ENCODE measurements around the gene TRIOBP. TPM values are rescaled to one million over a fixed set of nuclear protein-coding genes. Genes with fewer than 3 reads are reported as not detected.

TRIOBP gene
- total and polyA plus RNA-seq, 2 of the 13 experiments (the other 11 are each of a cell fraction or from before 2014, with no cell fraction given), result 6.1 to 15.4 TPM

DNA sequence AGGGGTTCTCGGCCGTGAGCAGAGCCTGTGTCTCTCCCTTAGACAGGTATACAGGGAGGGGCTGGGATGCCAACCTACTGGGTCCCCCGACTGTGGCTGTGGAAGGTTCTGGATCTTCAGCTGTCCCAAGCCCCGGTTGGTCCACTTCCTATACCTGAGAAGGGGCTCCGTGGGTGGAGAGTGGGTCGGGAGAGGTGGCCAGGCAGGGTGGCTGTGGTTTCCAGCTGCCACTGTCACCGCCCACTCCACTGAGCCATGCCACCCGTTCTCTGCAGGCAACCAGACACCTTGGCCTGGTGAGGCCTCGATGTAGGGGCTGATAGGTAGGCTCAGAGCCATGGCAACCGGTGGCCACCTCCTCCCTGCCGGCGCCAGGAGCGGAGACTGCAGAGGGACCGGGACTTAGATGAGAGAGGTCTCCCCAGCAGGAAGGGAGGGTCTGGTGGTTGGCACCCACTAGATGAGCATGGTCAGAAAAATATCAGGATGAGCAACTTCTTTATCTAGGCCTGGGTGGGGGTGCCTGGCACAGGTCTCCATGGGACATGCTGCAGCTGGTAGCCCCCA is 53.8 kb downstream of the TRIOBP start:
- no peak overlapping the region for H3K27ac ChIP-seq (ENCODE audit: extremely low read length, insufficient read depth, low read length)
- POLR2A ChIA-PET, result interaction anchor here (1.7 kb wide), 1 partner anchor 54 kb away, joined by 5 read pairs; a partner anchor contains a TSS
- peaks cover 14% of the 10 kb centered on the region for H3K79me2 ChIP-seq (ENCODE audit: insufficient read depth, low read length)
- H3K9me3 ChIP-seq (ENCODE audit: low read length), result no peaks in the 10 kb centered on the region
- H4K20me1 ChIP-seq (ENCODE audit: insufficient read depth, low read length), result no peaks in the 10 kb centered on the region
- DNase-seq (ENCODE audit: low spot score) (no peak), FAIRE-seq (no peak), ATAC-seq (no peak)
- in situ Hi-C loops (cut with HindIII; ENCODE audit: extremely low pct_ligation_motif_present, low pct_unique_long_range_greater_than_20kb), result no loop called here
- CTCF ChIA-PET (ENCODE audit: low intra/inter-chr PET ratio, low total read pairs), result no interaction called here
- H3K4me1 ChIP-seq (ENCODE audit: insufficient read depth, low read length), result peaks cover 54% of the 10 kb centered on the region
- no peaks in the 10 kb centered on the region for H3K27me3 ChIP-seq (ENCODE audit: control insufficient read depth in 1 of 2, insufficient read depth in 2 of 2, low read length in 2 of 2)
- no peak overlapping the region for H3K9ac ChIP-seq (ENCODE audit: insufficient read depth, low read depth, low read length)
- no TSS peak for BruUV-seq (replicated peaks)
- H2AFZ ChIP-seq (ENCODE audit: low read length), result no peak overlapping the region
- H3K4me2 ChIP-seq (ENCODE audit: low read depth, low read length), result no peak overlapping the region
- no peak overlapping the region for H3K4me3 ChIP-seq (replicated peaks in 1 of 3; ENCODE audit: insufficient read depth in 1 of 3, low read depth in 2 of 3, low read length in 3 of 3)
- H3K36me3 ChIP-seq (replicated peaks in 1 of 2; ENCODE audit: control insufficient read depth in 1 of 2, insufficient read depth in 2 of 2, low read length in 2 of 2), result peaks cover 2 to 14% of the 10 kb centered on the region in 2 experiments; a peak in 4 of 5 replicates
- WGBS (ENCODE audit: low lambda C conversion rate), result 94% methylated on average over 8 of the region's 14 CpGs
- intact Hi-C loops (cut with micrococcal nuclease; ENCODE audit: unreplicated experiment), result no loop called here
- TF ChIP-seq MEF2D (CRISPR knock-in tag; IDR thresholded peaks at IDR 0.05) (no peak), ZNF20 (CRISPR knock-in tag; IDR thresholded peaks at IDR 0.05) (no peak), ZNF34 (CRISPR knock-in tag; IDR thresholded peaks at IDR 0.05; ENCODE audit: borderline replicate concordance) (no peak), SPEN (CRISPR knock-in tag; IDR thresholded peaks at IDR 0.05; ENCODE audit: low read depth) (no peak)
- TF ChIP-seq, protein P1, sequence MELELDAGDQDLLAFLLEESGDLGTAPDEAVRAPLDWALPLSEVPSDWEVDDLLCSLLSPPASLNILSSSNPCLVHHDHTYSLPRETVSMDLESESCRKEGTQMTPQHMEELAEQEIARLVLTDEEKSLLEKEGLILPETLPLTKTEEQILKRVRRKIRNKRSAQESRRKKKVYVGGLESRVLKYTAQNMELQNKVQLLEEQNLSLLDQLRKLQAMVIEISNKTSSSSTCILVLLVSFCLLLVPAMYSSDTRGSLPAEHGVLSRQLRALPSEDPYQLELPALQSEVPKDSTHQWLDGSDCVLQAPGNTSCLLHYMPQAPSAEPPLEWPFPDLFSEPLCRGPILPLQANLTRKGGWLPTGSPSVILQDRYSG (CRISPR knock-in tag; IDR thresholded peaks at IDR 0.05), result no peak
- TF ChIP-seq, protein P2, sequence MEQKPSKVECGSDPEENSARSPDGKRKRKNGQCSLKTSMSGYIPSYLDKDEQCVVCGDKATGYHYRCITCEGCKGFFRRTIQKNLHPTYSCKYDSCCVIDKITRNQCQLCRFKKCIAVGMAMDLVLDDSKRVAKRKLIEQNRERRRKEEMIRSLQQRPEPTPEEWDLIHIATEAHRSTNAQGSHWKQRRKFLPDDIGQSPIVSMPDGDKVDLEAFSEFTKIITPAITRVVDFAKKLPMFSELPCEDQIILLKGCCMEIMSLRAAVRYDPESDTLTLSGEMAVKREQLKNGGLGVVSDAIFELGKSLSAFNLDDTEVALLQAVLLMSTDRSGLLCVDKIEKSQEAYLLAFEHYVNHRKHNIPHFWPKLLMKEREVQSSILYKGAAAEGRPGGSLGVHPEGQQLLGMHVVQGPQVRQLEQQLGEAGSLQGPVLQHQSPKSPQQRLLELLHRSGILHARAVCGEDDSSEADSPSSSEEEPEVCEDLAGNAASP (CRISPR knock-in tag; IDR thresholded peaks at IDR 0.05; ENCODE audit: borderline replicate concordance), result no peak
- TF ChIP-seq, protein P3, sequence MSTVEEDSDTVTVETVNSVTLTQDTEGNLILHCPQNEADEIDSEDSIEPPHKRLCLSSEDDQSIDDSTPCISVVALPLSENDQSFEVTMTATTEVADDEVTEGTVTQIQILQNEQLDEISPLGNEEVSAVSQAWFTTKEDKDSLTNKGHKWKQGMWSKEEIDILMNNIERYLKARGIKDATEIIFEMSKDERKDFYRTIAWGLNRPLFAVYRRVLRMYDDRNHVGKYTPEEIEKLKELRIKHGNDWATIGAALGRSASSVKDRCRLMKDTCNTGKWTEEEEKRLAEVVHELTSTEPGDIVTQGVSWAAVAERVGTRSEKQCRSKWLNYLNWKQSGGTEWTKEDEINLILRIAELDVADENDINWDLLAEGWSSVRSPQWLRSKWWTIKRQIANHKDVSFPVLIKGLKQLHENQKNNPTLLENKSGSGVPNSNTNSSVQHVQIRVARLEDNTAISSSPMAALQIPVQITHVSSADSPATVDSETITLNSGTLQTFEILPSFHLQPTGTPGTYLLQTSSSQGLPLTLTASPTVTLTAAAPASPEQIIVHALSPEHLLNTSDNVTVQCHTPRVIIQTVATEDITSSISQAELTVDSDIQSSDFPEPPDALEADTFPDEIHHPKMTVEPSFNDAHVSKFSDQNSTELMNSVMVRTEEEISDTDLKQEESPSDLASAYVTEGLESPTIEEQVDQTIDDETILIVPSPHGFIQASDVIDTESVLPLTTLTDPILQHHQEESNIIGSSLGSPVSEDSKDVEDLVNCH (CRISPR knock-in tag; IDR thresholded peaks at IDR 0.05), result no peak
- TF ChIP-seq, protein P4, sequence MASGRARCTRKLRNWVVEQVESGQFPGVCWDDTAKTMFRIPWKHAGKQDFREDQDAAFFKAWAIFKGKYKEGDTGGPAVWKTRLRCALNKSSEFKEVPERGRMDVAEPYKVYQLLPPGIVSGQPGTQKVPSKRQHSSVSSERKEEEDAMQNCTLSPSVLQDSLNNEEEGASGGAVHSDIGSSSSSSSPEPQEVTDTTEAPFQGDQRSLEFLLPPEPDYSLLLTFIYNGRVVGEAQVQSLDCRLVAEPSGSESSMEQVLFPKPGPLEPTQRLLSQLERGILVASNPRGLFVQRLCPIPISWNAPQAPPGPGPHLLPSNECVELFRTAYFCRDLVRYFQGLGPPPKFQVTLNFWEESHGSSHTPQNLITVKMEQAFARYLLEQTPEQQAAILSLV (CRISPR knock-in tag; IDR thresholded peaks at IDR 0.05; ENCODE audit: borderline replicate concordance), result no peak
- TF ChIP-seq, protein P5, sequence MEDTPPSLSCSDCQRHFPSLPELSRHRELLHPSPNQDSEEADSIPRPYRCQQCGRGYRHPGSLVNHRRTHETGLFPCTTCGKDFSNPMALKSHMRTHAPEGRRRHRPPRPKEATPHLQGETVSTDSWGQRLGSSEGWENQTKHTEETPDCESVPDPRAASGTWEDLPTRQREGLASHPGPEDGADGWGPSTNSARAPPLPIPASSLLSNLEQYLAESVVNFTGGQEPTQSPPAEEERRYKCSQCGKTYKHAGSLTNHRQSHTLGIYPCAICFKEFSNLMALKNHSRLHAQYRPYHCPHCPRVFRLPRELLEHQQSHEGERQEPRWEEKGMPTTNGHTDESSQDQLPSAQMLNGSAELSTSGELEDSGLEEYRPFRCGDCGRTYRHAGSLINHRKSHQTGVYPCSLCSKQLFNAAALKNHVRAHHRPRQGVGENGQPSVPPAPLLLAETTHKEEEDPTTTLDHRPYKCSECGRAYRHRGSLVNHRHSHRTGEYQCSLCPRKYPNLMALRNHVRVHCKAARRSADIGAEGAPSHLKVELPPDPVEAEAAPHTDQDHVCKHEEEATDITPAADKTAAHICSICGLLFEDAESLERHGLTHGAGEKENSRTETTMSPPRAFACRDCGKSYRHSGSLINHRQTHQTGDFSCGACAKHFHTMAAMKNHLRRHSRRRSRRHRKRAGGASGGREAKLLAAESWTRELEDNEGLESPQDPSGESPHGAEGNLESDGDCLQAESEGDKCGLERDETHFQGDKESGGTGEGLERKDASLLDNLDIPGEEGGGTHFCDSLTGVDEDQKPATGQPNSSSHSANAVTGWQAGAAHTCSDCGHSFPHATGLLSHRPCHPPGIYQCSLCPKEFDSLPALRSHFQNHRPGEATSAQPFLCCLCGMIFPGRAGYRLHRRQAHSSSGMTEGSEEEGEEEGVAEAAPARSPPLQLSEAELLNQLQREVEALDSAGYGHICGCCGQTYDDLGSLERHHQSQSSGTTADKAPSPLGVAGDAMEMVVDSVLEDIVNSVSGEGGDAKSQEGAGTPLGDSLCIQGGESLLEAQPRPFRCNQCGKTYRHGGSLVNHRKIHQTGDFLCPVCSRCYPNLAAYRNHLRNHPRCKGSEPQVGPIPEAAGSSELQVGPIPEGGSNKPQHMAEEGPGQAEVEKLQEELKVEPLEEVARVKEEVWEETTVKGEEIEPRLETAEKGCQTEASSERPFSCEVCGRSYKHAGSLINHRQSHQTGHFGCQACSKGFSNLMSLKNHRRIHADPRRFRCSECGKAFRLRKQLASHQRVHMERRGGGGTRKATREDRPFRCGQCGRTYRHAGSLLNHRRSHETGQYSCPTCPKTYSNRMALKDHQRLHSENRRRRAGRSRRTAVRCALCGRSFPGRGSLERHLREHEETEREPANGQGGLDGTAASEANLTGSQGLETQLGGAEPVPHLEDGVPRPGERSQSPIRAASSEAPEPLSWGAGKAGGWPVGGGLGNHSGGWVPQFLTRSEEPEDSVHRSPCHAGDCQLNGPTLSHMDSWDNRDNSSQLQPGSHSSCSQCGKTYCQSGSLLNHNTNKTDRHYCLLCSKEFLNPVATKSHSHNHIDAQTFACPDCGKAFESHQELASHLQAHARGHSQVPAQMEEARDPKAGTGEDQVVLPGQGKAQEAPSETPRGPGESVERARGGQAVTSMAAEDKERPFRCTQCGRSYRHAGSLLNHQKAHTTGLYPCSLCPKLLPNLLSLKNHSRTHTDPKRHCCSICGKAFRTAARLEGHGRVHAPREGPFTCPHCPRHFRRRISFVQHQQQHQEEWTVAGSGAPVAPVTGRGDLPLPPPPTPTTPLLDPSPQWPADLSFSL (CRISPR knock-in tag; IDR thresholded peaks at IDR 0.05), result no peak
